Neural cell (in vitro differentiated cells): ENCODE data around the gene DCAF11. TPM values are rescaled to one million over a fixed set of nuclear protein-coding genes. Genes with fewer than 3 reads are reported as not detected.
A peak's percentile ranks its signal among the peaks of the same experiment; 100 is the strongest.

Experiments used
- H2AFZ ChIP-seq: fragments of 200-600, 300-800 bp; sonication (generic), shearing (Covaris generic); 2 replicates; pipeline ENCODE4 v1.6.0; 2014; ENCODE audit warnings: low read depth, mild to moderate bottlenecking, antibody characterized with exemption, low read length, moderate library complexity
- H3F3A ChIP-seq: fragments of 200-600 bp; shearing (Covaris generic); 2 replicates; pipeline ENCODE4 v1.6.1; 2016; ENCODE audit warnings: mild to moderate bottlenecking, moderate library complexity, mixed read lengths, antibody characterized with exemption, low read length; ENCODE audit not compliant: insufficient read depth, poor library complexity, severe bottlenecking
- H3K27ac ChIP-seq: fragments of 200-600, 300-800 bp; sonication (generic), shearing (Covaris generic); 2 replicates; pipeline ENCODE4 v1.5.1; 2014; ENCODE audit warnings: mild to moderate bottlenecking, low read length, moderate library complexity
- H3K27me3 ChIP-seq: fragments of 300-800, 200-600 bp; sonication (generic), shearing (Covaris generic); 2 replicates; pipeline ENCODE4 v1.6.0; 2014; ENCODE audit warnings: mild to moderate bottlenecking, low read depth, low read length, moderate library complexity; ENCODE audit not compliant: insufficient read depth
- H3K36me3 ChIP-seq: fragments of 300-800, 200-600 bp; sonication (generic), shearing (Covaris generic); 2 replicates; pipeline ENCODE4 v1.5.1; 2014; ENCODE audit warnings: mild to moderate bottlenecking, antibody characterized with exemption, low read length, moderate library complexity; ENCODE audit not compliant: insufficient read depth
- H3K4me2 ChIP-seq: fragments of 300-800, 200-600 bp; sonication (generic), shearing (Covaris generic); 2 replicates; pipeline ENCODE4 v1.6.0; 2014; ENCODE audit warnings: mild to moderate bottlenecking, low read length
- H3K4me3 ChIP-seq: fragments of 300-800, 200-600 bp; sonication (generic), shearing (Covaris generic); 2 replicates; pipeline ENCODE4 v1.5.1; 2014; ENCODE audit warnings: mild to moderate bottlenecking, low read length, moderate library complexity
- H3K79me2 ChIP-seq: fragments of 200-600 bp; shearing (Covaris generic); replicated peaks from 2 replicates; pipeline ENCODE4 v1.6.0; 2014; ENCODE audit warnings: mild to moderate bottlenecking, low read length, moderate library complexity; ENCODE audit not compliant: insufficient read depth
- H3K9ac ChIP-seq: fragments of 300-800, 200-600 bp; sonication (generic), shearing (Covaris generic); 2 replicates; pipeline ENCODE4 v1.6.1; 2016; ENCODE audit warnings: mild to moderate bottlenecking, low read length, mixed read lengths
- H3K9me2 ChIP-seq: fragments of 200-600 bp; shearing (Covaris generic); 2 replicates; pipeline ENCODE4 v1.6.1; 2016; ENCODE audit warnings: mild to moderate bottlenecking, low read length, mixed read lengths; ENCODE audit not compliant: insufficient read depth
- H3K9me3 ChIP-seq: fragments of 200-600, 300-800 bp; sonication (generic), shearing (Covaris generic); 2 replicates; pipeline ENCODE4 v1.6.1; 2016; ENCODE audit warnings: mild to moderate bottlenecking, mixed run types, low read length, moderate library complexity, mixed read lengths
- H4K20me1 ChIP-seq: fragments of 200-600 bp; shearing (Covaris generic); 2 replicates; pipeline ENCODE4 v1.6.1; 2016; ENCODE audit warnings: mild to moderate bottlenecking, mixed run types; ENCODE audit not compliant: insufficient read depth
- EP300 ChIP-seq: fragments of 450-650 bp; conservative IDR thresholded peaks from 2 replicates; pipeline ENCODE4 v1.6.1; 2014; ENCODE audit warnings: antibody characterized with exemption, mild to moderate bottlenecking, moderate library complexity; ENCODE audit not compliant: poor library complexity, severe bottlenecking
- EZH2 ChIP-seq: fragments of 200-600, 300-800 bp; shearing (Covaris generic), sonication (generic); IDR thresholded peaks from 2 replicates; pipeline ENCODE4 v1.6.1; 2014; ENCODE audit warnings: antibody characterized with exemption, low read length, borderline replicate concordance, mild to moderate bottlenecking; ENCODE audit not compliant: insufficient read depth, poor library complexity, severe bottlenecking
- MXI1 ChIP-seq: fragments of 450-650 bp; conservative IDR thresholded peaks from 2 replicates; pipeline ENCODE4 v1.6.1; 2014; ENCODE audit warnings: antibody characterized with exemption, mild to moderate bottlenecking; ENCODE audit not compliant: poor library complexity, severe bottlenecking
- POLR2AphosphoS5 ChIP-seq: IDR thresholded peaks from 2 replicates; pipeline ENCODE4 v1.6.1; 2012
- SMC3 ChIP-seq: fragments of 450-650 bp; conservative IDR thresholded peaks from 2 replicates; pipeline ENCODE4 v1.6.1; 2014; ENCODE audit warnings: antibody characterized with exemption, mild to moderate bottlenecking, moderate library complexity; ENCODE audit not compliant: poor library complexity
- TAF1 ChIP-seq: IDR thresholded peaks from 2 replicates; pipeline ENCODE4 v1.6.1; 2012; ENCODE audit warnings: low read depth
- polyA plus RNA-seq: library from polyadenylated mRNA; depleted of rRNA; stranded (reverse); fragments of >200 nt; gene quantifications from 2 replicates; pipeline ENCODE4 v1.2.3, GENCODE V29; 2014
- TF ChIP-seq, protein P1 (sequence below): IDR thresholded peaks from 2 replicates; pipeline ENCODE4 v1.6.1; 2012; ENCODE audit warnings: borderline replicate concordance
- TF ChIP-seq, protein P2 (sequence below): fragments of 450-650 bp; IDR thresholded peaks from 2 replicates; pipeline ENCODE4 v1.5.1; 2014; ENCODE audit warnings: antibody characterized with exemption, mild to moderate bottlenecking, moderate library complexity; ENCODE audit not compliant: poor library complexity, severe bottlenecking

The DCAF11 gene
- polyA plus RNA-seq, 1 donor from 2014 or later: 74.5 TPM

DNA sequence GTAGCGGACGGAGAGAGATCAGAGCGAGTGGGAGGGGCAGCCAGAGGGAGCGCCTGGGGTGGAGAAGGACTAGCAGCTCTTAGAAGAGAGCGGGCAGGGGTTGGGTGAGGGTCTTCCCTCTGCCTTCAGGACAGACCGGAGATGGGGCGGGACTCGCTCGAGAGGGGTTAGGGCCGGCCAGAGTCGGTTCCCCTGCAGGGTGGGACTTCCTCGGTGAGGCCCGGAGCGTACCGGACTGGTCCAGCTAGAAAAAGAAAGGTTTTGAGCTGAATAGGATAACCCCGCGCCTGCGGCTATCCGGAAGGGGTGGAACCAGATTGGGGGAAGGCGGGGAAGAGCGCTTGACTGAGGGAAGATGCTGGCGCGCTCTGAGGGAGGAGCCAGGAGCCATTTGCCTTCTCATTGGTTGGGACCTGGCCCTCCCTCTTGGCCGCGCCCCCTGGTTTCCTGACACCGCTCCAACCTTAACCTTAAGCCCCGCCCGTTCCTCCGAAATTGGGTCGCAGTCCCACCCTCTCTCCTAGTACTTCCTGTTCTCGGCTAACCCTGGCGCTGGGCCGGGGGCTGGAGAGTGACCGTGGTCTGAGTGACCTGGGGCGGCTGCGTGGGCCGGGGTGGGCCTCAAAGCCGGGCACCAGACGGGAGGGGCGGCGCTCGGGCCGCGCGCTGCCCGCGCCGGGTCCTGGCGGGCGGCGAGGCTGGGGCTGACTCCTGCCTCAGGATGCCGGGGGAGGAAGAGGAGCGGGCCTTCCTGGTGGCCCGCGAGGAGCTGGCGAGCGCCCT is 32.6 kb downstream of the DCAF11 start, which contains the start of gene RNF31:
Gene RNF31 (plus strand): TSS at position 521 of the 783 bp plus-strand sequence. CDS start 201 bp downstream, at position 722.
- H3K9me2 ChIP-seq: no peaks in the 10 kb centered on the region
- no peaks in the 10 kb centered on the region for H3K36me3 ChIP-seq
- peak within 1 kb of the TSS; percentile 84 for H3K4me2 ChIP-seq
- H3K27ac ChIP-seq: peak within 1 kb of the TSS; percentile 79
- peak within 1 kb of the TSS; percentile 97 for H3K4me3 ChIP-seq
- H3K27me3 ChIP-seq: no peaks in the 10 kb centered on the region
- TF ChIP-seq, protein P1, sequence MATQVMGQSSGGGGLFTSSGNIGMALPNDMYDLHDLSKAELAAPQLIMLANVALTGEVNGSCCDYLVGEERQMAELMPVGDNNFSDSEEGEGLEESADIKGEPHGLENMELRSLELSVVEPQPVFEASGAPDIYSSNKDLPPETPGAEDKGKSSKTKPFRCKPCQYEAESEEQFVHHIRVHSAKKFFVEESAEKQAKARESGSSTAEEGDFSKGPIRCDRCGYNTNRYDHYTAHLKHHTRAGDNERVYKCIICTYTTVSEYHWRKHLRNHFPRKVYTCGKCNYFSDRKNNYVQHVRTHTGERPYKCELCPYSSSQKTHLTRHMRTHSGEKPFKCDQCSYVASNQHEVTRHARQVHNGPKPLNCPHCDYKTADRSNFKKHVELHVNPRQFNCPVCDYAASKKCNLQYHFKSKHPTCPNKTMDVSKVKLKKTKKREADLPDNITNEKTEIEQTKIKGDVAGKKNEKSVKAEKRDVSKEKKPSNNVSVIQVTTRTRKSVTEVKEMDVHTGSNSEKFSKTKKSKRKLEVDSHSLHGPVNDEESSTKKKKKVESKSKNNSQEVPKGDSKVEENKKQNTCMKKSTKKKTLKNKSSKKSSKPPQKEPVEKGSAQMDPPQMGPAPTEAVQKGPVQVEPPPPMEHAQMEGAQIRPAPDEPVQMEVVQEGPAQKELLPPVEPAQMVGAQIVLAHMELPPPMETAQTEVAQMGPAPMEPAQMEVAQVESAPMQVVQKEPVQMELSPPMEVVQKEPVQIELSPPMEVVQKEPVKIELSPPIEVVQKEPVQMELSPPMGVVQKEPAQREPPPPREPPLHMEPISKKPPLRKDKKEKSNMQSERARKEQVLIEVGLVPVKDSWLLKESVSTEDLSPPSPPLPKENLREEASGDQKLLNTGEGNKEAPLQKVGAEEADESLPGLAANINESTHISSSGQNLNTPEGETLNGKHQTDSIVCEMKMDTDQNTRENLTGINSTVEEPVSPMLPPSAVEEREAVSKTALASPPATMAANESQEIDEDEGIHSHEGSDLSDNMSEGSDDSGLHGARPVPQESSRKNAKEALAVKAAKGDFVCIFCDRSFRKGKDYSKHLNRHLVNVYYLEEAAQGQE: peak; percentile 53
- TF ChIP-seq MXI1: peak; percentile 58
- no peak for TF ChIP-seq EP300
- TF ChIP-seq POLR2AphosphoS5: peak; percentile 58
- TF ChIP-seq SMC3: no peak
- TF ChIP-seq TAF1: peak; percentile 16
- H3K9ac ChIP-seq: peak within 1 kb of the TSS; percentile 79
- no peaks in the 10 kb centered on the region for H3F3A ChIP-seq
- no peaks in the 10 kb centered on the region for H4K20me1 ChIP-seq
- H2AFZ ChIP-seq: peak within 1 kb of the TSS; percentile 95
- no peaks in the 10 kb centered on the region for H3K9me3 ChIP-seq
- H3K79me2 ChIP-seq: peaks cover 9% of the 10 kb centered on the region

DNA sequence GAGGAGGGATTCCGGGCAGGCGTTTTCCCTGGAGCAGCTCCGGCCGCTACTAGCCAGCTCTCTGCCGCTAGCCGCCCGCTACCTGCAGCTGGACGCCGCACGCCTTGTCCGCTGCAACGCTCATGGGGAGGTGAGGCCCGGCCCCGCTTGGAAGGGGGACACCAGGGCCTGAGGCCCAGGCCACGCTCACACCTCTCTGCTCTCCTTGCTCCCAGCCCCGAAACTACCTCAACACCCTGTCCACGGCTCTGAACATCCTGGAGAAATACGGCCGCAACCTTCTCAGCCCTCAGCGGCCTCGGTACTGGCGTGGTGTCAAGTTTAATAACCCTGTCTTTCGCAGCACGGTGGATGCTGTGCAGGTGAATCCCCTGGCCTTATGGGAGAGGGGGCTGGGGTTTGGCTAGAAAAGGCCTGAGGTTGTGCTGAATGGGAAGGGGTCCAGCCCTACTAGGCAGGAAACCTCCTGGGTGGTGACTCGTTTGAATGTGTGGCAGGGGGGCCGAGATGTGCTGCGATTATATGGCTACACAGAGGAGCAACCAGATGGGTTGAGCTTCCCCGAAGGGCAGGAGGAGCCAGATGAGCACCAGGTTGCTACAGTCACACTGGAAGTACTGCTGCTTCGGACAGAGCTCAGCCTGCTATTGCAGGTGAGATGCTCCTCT is 33.3 kb downstream of the DCAF11 start:
- peak overlapping the region; percentile 76 for H3K4me2 ChIP-seq
- H4K20me1 ChIP-seq: no peaks in the 10 kb centered on the region
- no peak for TF ChIP-seq SMC3
- peak; percentile 32 for TF ChIP-seq TAF1
- H3K9ac ChIP-seq: peak overlapping the region; percentile 79
- no peaks in the 10 kb centered on the region for H3K9me3 ChIP-seq
- no peak overlapping the region for H2AFZ ChIP-seq
- no peaks in the 10 kb centered on the region for H3F3A ChIP-seq
- H3K4me3 ChIP-seq: peak overlapping the region; percentile 97
- H3K9me2 ChIP-seq: no peaks in the 10 kb centered on the region
- H3K36me3 ChIP-seq: no peaks in the 10 kb centered on the region
- peaks cover 9% of the 10 kb centered on the region for H3K79me2 ChIP-seq
- peak overlapping the region; percentile 79 for H3K27ac ChIP-seq
- no peaks in the 10 kb centered on the region for H3K27me3 ChIP-seq

DNA sequence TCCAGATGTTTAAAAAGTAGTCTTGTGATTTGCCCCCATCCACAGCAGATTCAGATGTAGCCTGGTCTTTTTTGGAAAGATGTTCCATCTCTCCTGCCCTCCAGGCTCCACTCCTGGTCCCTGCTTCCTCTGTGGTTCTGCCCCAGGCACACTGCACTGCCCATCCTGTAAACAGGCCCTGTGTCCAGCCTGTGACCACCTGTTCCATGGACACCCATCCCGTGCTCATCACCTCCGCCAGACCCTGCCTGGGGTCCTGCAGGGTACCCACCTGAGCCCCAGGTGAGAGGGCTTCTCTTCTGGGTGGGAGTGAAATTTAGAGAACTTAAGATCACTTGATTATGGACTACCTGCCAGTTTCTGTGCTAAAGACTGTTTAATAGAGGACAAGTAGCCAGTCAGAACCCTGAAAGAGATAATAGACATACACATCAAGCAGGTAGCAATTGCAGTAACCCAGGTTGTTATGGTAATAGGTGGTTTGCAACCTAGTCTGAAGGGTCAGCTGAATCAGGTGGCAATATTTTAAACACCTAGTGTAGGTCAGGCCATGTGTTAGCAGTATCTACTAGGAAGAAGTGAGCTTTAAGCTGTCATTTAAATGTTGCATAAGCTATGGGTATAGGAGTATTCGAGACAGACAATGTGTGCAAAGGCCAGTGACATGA is 34.9 kb downstream of the DCAF11 start:
- TF ChIP-seq TAF1: no peak
- no peak for TF ChIP-seq EZH2
- TF ChIP-seq, protein P1: no peak
- TF ChIP-seq, protein P2, sequence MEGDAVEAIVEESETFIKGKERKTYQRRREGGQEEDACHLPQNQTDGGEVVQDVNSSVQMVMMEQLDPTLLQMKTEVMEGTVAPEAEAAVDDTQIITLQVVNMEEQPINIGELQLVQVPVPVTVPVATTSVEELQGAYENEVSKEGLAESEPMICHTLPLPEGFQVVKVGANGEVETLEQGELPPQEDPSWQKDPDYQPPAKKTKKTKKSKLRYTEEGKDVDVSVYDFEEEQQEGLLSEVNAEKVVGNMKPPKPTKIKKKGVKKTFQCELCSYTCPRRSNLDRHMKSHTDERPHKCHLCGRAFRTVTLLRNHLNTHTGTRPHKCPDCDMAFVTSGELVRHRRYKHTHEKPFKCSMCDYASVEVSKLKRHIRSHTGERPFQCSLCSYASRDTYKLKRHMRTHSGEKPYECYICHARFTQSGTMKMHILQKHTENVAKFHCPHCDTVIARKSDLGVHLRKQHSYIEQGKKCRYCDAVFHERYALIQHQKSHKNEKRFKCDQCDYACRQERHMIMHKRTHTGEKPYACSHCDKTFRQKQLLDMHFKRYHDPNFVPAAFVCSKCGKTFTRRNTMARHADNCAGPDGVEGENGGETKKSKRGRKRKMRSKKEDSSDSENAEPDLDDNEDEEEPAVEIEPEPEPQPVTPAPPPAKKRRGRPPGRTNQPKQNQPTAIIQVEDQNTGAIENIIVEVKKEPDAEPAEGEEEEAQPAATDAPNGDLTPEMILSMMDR: no peak
- H4K20me1 ChIP-seq: no peaks in the 10 kb centered on the region
- peaks cover 9% of the 10 kb centered on the region for H3K79me2 ChIP-seq
- no peaks in the 10 kb centered on the region for H3K9me2 ChIP-seq
- H3K9me3 ChIP-seq: no peaks in the 10 kb centered on the region
- H3K4me3 ChIP-seq: no peak overlapping the region
- no peaks in the 10 kb centered on the region for H3K27me3 ChIP-seq
- no peaks in the 10 kb centered on the region for H3K36me3 ChIP-seq
- no peak overlapping the region for H2AFZ ChIP-seq
- no peaks in the 10 kb centered on the region for H3F3A ChIP-seq
- no peak overlapping the region for H3K9ac ChIP-seq
- no peak overlapping the region for H3K4me2 ChIP-seq
- H3K27ac ChIP-seq: no peak overlapping the region
